ENCODE data around the gene SLC15A3.
A peak's percentile ranks its signal among the peaks of the same experiment; 100 is the strongest.
"Not testable (repeated sequence)": the region's sequence is repeated elsewhere in the genome, so short reads cannot be mapped to it uniquely, and the experiment has no call there.

The SLC15A3 gene

GRCh38 chr11:60978546-60979380 is 26.8 kb upstream of the SLC15A3 start:
- H4K20me1 ChIP-seq, result no peaks in the 10 kb centered on the region
- H3K4me3 ChIP-seq, result no peak overlapping the region; a peak in 1 of 20 replicates
- peaks cover 25 to 47% (median 42%) of the 10 kb centered on the region in 10 experiments for H3K4me1 ChIP-seq
- H3K36me3 ChIP-seq, result no peaks in the 10 kb centered on the region
- H3K27ac ChIP-seq, result peak overlapping the region in 2 of 11 experiments; percentile 33 to 50; a peak in 3 of 22 replicates
- H3K27me3 ChIP-seq, result peaks cover 4 to 11% (median 7%) of the 10 kb centered on the region in 11 experiments; a peak in 18 of 22 replicates
- H3K4me2 ChIP-seq, result peak overlapping the region; percentile 68 to 93 (median 85)
- no peaks in the 10 kb centered on the region for H3K9me3 ChIP-seq (replicated peaks in 1 of 11)
- TF ChIP-seq Cebpa-rat (IDR thresholded peaks at IDR 0.05), result no peak
- peak overlapping the region in 2 of 11 experiments; percentile 2 to 20; a peak in 1 of 22 replicates for H3K9ac ChIP-seq

- Histone ChIP-seq H3K27me3 (peaks cover 12 to 20% (median 16%) of the 10 kb centered on the region in 11 experiments; a peak in 21 of 22 replicates), H3K36me3 (no peaks in the 10 kb centered on the region), H3K9me3 (replicated peaks in 1 of 11) (no peaks in the 10 kb centered on the region), H3K27ac (peak overlapping the region in 2 of 11 experiments; percentile 33 to 50; a peak in 3 of 22 replicates), H3K4me2 (peak overlapping the region; percentile 68 to 93 (median 85)), H3K4me3 (no peak overlapping the region; a peak in 1 of 20 replicates), H4K20me1 (0 out of 22 replicates have a peak, but pooled peaks cover 0 to 3% (median 0%) of the 10 kb centered on the region in 11 experiments), H3K4me1 (peaks cover 25 to 53% (median 43%) of the 10 kb centered on the region in 10 experiments), H3K9ac (0 out of 22 replicates have a peak overlapping the region, but pooled peaks of 1 of the 11 experiments have one; percentile 2)
- no peak for TF ChIP-seq Cebpa-rat (IDR thresholded peaks at IDR 0.05)
Observed at GRCh38 chr11:60977836-60978235, 25.9 kb upstream of the SLC15A3 start.

- Histone ChIP-seq H3K4me1 (peaks cover 25 to 59% (median 48%) of the 10 kb centered on the region in 10 experiments), H3K27ac (peak overlapping the region in 2 of 11 experiments; percentile 1 to 22; a peak in 2 of 22 replicates), H3K9ac (0 out of 22 replicates have a peak overlapping the region, but pooled peaks of 1 of the 11 experiments have one; percentile 23), H4K20me1 (0 out of 22 replicates have a peak, but pooled peaks cover 0 to 4% (median 0%) of the 10 kb centered on the region in 11 experiments), H3K9me3 (replicated peaks in 1 of 11) (no peaks in the 10 kb centered on the region), H3K4me2 (peak overlapping the region; percentile 68 to 93 (median 85)), H3K4me3 (no peak overlapping the region), H3K36me3 (no peaks in the 10 kb centered on the region), H3K27me3 (peaks cover 19 to 26% (median 22%) of the 10 kb centered on the region in 11 experiments)
- TF ChIP-seq Cebpa-rat (IDR thresholded peaks at IDR 0.05), result no peak
Observed at GRCh38 chr11:60977224-60977623, 25.2 kb upstream of the SLC15A3 start.

DNA sequence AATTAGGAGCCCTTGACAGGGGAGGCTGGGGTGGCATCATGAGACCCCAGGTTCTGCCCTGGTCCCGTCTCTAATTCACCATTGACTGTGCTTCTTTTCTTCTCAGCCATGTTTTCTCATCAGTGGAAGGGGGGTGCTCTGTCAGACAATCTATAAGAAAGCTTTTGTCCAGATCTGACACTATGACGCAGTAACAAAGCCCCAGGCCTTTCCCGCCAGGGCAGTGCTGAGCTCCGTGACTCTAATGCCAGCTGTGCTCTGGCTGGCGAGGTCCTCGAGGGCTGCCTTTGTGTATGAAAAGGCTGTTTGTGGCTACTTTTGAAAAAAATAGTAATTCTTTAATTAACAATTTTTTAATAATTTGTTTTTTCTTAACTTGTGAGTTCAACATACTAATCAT is 22.8 kb upstream of the SLC15A3 start:
- TF ChIP-seq Cebpa-rat (IDR thresholded peaks at IDR 0.05), result no peak
- H3K36me3 ChIP-seq, result no peaks in the 10 kb centered on the region
- H3K4me1 ChIP-seq, result peaks cover 43 to 76% (median 65%) of the 10 kb centered on the region in 10 experiments
- H3K4me2 ChIP-seq, result peak overlapping the region in 5 of 11 experiments; percentile 20 to 47 (median 33); a peak in 7 of 22 replicates
- H3K27ac ChIP-seq, result no peak overlapping the region
- peaks cover 20 to 39% (median 31%) of the 10 kb centered on the region in 11 experiments for H3K27me3 ChIP-seq
- 0 out of 22 replicates have a peak, but pooled peaks cover 0 to 4% (median 0%) of the 10 kb centered on the region in 11 experiments for H4K20me1 ChIP-seq
- H3K9me3 ChIP-seq (replicated peaks in 1 of 11), result no peaks in the 10 kb centered on the region
- no peak overlapping the region for H3K4me3 ChIP-seq
- H3K9ac ChIP-seq, result no peak overlapping the region

- peak overlapping the region in 7 of 11 experiments; percentile 5 to 47 (median 32); a peak in 11 of 22 replicates for H3K4me2 ChIP-seq
- H3K9me3 ChIP-seq (replicated peaks in 1 of 11); H3K36me3 ChIP-seq; H4K20me1 ChIP-seq; H3K9ac ChIP-seq; H3K27ac ChIP-seq; H3K4me3 ChIP-seq: not testable (repeated sequence)
- peaks cover 42 to 72% (median 61%) of the 10 kb centered on the region in 10 experiments for H3K4me1 ChIP-seq
- peaks cover 20 to 39% (median 31%) of the 10 kb centered on the region in 11 experiments for H3K27me3 ChIP-seq
Observed at GRCh38 chr11:60974316-60974715, 22.3 kb upstream of the SLC15A3 start.

GRCh38 chr11:60973699-60974098 is 21.7 kb upstream of the SLC15A3 start:
- H3K9ac ChIP-seq, result no peak overlapping the region
- H3K9me3 ChIP-seq (replicated peaks in 1 of 11), result peaks cover 0 to 4% (median 1%) of the 10 kb centered on the region in 11 experiments; a peak in 10 of 22 replicates
- no peak overlapping the region for H3K4me3 ChIP-seq
- no peaks in the 10 kb centered on the region for H3K36me3 ChIP-seq
- peaks cover 20 to 39% (median 31%) of the 10 kb centered on the region in 11 experiments for H3K27me3 ChIP-seq
- 0 out of 22 replicates have a peak, but pooled peaks cover 0 to 4% (median 0%) of the 10 kb centered on the region in 11 experiments for H4K20me1 ChIP-seq
- H3K4me1 ChIP-seq, result peaks cover 36 to 66% (median 55%) of the 10 kb centered on the region in 10 experiments
- H3K27ac ChIP-seq, result no peak overlapping the region
- TF ChIP-seq Cebpa-rat (IDR thresholded peaks at IDR 0.05), result no peak
- peak overlapping the region in 8 of 11 experiments; percentile 0 to 47 (median 26); a peak in 11 of 22 replicates for H3K4me2 ChIP-seq

DNA sequence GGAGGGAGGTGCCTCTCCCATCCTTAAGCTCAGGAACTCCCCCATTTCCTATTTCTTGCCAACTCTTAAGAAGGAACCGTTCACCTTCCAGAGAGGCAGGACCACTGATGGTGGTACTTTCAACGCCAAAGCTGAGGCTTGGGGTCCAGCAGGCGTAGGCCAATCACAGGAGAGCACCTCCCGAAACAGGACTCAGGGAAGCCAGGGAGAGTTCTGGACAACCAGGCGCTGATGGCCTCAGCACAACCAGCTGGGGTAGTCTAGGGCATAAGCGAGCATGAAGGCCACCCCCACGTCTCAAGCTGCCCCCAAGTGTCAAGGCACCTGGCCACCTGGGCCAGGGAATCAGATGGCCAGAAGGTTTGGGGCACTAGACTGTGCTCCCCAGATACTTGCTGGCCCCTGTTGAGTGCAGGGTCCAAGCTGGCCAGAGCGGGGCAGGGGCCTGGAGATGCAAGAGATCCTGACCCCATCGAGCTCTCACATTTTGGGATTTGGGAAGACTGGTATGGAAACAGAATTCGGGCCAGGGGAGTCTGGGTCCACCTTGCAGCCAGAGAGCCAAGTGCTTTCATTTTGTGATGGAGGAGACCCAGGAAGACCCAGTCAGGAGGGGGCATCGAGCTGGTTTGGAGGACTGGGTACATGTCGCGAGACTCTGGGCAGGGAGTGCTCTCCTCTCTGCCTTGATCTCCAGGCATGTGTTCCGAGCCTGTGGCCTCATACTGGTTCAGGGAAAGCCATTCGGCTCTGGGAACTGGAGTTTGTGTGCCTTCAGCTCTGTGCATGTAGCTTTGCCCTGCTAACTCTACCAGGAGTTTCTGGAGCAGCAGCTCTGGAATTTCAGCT is 20.4 kb upstream of the SLC15A3 start:
- Histone ChIP-seq H3K9ac (no peak overlapping the region; a peak in 1 of 22 replicates), H3K4me3 (no peak overlapping the region), H3K36me3 (no peaks in the 10 kb centered on the region), H4K20me1 (0 out of 22 replicates have a peak, but pooled peaks cover 0 to 4% (median 0%) of the 10 kb centered on the region in 11 experiments), H3K27ac (no peak overlapping the region), H3K4me2 (peak overlapping the region; percentile 30 to 93 (median 80); a peak in 21 of 22 replicates), H3K9me3 (replicated peaks in 1 of 11) (peaks cover 6 to 15% (median 10%) of the 10 kb centered on the region in 11 experiments; a peak in 15 of 22 replicates), H3K27me3 (peaks cover 20 to 39% (median 31%) of the 10 kb centered on the region in 11 experiments), H3K4me1 (peaks cover 23 to 53% (median 42%) of the 10 kb centered on the region in 10 experiments)
- no peak for TF ChIP-seq Cebpa-rat (IDR thresholded peaks at IDR 0.05)

GRCh38 chr11:60971520-60971919 is 19.5 kb upstream of the SLC15A3 start, which contains the start of gene CD6:
Gene CD6 (plus strand): TSS chr11:60971680. CDS start chr11:60971866, 186 bp downstream.
- Histone ChIP-seq H3K4me1 (peaks cover 22 to 44% (median 33%) of the 10 kb centered on the region in 10 experiments), H3K9me3 (replicated peaks in 1 of 11) (peaks cover 6 to 17% (median 10%) of the 10 kb centered on the region in 11 experiments; a peak in 15 of 22 replicates), H3K4me2 (peak within 1 kb of the TSS; percentile 30 to 93 (median 80)), H3K4me3 (0 out of 20 replicates have a peak within 1 kb of the TSS, but pooled peaks of 1 of the 10 experiments have one; percentile 6), H3K36me3 (no peaks in the 10 kb centered on the region), H3K9ac (peak within 1 kb of the TSS in 2 of 11 experiments; percentile 28 to 42; a peak in 1 of 22 replicates), H4K20me1 (0 out of 22 replicates have a peak, but pooled peaks cover 0 to 4% (median 0%) of the 10 kb centered on the region in 11 experiments), H3K27me3 (peaks cover 20 to 39% (median 31%) of the 10 kb centered on the region in 11 experiments), H3K27ac (no peak within 1 kb of the TSS)
- no peak for TF ChIP-seq Cebpa-rat (IDR thresholded peaks at IDR 0.05)

All from BLaER1 treated with 17β-estradiol and CSF1 and Interleukin-3, amounts not matched to agents 10 nM and 100 nM (cell line).